Lower lobe of right lung (tissue), 2 donors: Measurements from ENCODE around the gene FMO5. TPM values are rescaled to one million over a fixed set of nuclear protein-coding genes. Genes with fewer than 3 reads are reported as not detected.

Experiments used
- ATAC-seq, 2 donors: fragments of 200-7000 bp; cut with Tn5 transposase; one replicate each; pipeline ENCODE4 v1.9.1; 2020 to 2022; ENCODE audit warnings: mild to moderate bottlenecking in 2 of 2, moderate library complexity in 2 of 2
- DNase-seq: peaks from one replicate; pipeline ENCODE4 v3.0.0-alpha.2; 2020
- H3K27ac ChIP-seq: fragments of 200-600 bp; one replicate; pipeline ENCODE4 v1.8.0; 2022
- H3K27me3 ChIP-seq: fragments of 200-600 bp; one replicate; pipeline ENCODE4 v1.8.0; 2022; ENCODE audit warnings: low read depth
- H3K36me3 ChIP-seq: fragments of 200-600 bp; one replicate; pipeline ENCODE4 v1.8.0; 2022; ENCODE audit warnings: mild to moderate bottlenecking
- H3K4me1 ChIP-seq: fragments of 200-600 bp; one replicate; pipeline ENCODE4 v1.8.0; 2022
- H3K4me3 ChIP-seq: fragments of 200-600 bp; one replicate; pipeline ENCODE4 v1.8.0; 2022; ENCODE audit warnings: mild to moderate bottlenecking
- H3K9me3 ChIP-seq: fragments of 200-600 bp; one replicate; pipeline ENCODE4 v1.8.0; 2022
- intact Hi-C: fragments of 100-400 bp; cut with DNase I; formaldehyde crosslinking; loops from one replicate; pipeline ENCODE4 v1.11.0; 2022
- total RNA-seq: library from RNA; stranded (reverse); fragmentation: NEBNext Ultra II Directional; extraction: Animal tissue kit (Norgen Biotek cat#: 25700); gene quantifications from one replicate; pipeline ENCODE4 v1.2.1, GENCODE V29; 2021
- TF ChIP-seq, protein P1 (sequence below): fragments of 200-600 bp; IDR thresholded peaks from one replicate; pipeline ENCODE4 v1.8.0; 2022; ENCODE audit warnings: antibody characterized with exemption, mild to moderate bottlenecking
- donor health status: DM: no; HTN: yes; CAD: no; lungs with severe emphysema.

The FMO5 gene
- total RNA-seq, 1 donor from 2014 or later, result 106 TPM

DNA sequence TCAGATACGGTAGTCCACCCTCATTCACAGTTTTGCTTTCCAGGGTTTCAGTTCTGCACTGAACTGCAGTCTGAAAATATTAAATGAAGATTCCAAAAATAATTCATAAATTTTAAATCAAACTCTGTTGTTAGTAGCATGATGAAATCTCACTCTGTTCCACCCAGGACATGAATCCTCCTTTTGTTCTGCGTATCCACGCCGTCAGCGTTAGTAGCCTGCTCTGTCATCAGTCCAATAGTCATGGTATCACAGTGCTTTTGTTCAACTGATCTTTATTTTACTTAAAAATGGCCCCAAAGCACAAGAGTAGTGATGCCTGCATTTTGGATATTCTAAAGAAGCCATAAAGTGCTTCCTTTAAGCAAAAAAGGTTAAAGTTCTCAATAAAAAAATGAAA lies 41.2 kb upstream of the FMO5 start:
- TF ChIP-seq, protein P1, sequence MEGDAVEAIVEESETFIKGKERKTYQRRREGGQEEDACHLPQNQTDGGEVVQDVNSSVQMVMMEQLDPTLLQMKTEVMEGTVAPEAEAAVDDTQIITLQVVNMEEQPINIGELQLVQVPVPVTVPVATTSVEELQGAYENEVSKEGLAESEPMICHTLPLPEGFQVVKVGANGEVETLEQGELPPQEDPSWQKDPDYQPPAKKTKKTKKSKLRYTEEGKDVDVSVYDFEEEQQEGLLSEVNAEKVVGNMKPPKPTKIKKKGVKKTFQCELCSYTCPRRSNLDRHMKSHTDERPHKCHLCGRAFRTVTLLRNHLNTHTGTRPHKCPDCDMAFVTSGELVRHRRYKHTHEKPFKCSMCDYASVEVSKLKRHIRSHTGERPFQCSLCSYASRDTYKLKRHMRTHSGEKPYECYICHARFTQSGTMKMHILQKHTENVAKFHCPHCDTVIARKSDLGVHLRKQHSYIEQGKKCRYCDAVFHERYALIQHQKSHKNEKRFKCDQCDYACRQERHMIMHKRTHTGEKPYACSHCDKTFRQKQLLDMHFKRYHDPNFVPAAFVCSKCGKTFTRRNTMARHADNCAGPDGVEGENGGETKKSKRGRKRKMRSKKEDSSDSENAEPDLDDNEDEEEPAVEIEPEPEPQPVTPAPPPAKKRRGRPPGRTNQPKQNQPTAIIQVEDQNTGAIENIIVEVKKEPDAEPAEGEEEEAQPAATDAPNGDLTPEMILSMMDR, result no peak
- Histone ChIP-seq H3K9me3 (no peaks in the 10 kb centered on the region), H3K27me3 (no peaks in the 10 kb centered on the region), H3K4me1 (no peaks in the 10 kb centered on the region), H3K4me3 (no peak overlapping the region), H3K27ac (no peak overlapping the region), H3K36me3 (peaks cover 78% of the 10 kb centered on the region)
- DNase-seq (no peak), ATAC-seq (no peak)
- intact Hi-C loops, result no loop called here

DNA sequence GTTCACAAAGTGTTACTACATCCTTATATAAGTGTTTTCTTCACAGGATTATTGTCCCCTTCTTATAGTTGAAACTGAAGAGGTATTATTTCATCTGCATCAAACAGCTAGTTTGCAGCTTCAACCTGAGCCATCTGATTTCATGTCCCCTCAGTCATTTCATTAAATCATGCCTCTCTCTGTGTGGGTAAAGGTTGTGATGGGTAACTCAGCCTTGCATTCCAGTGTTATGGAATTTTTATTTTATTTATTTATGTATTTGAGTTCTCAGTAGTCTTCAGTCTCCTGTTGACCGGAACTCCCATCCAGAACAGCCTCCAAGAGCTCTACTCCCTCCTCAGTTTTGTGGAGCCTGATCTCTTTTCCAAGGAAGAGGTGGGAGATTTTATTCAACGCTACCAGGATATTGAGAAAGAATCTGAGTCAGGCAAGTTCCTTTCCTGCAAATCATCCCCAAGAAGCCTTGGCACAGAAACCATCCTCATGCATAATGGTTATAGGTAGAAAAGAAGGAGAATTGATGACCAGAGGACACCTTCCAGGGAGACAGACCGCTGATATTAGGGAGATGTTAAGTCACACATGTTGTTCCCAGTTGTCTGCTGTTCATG lies 39.1 kb upstream of the FMO5 start:
- H3K27me3 ChIP-seq, result no peaks in the 10 kb centered on the region
- no peaks in the 10 kb centered on the region for H3K9me3 ChIP-seq
- no peaks in the 10 kb centered on the region for H3K4me1 ChIP-seq
- DNase-seq, result no peak
- no peak overlapping the region for H3K27ac ChIP-seq
- TF ChIP-seq, protein P1, result no peak
- H3K36me3 ChIP-seq, result peaks cover 80% of the 10 kb centered on the region
- intact Hi-C loops, result no loop called here
- H3K4me3 ChIP-seq, result no peak overlapping the region
- ATAC-seq, result no peak

DNA sequence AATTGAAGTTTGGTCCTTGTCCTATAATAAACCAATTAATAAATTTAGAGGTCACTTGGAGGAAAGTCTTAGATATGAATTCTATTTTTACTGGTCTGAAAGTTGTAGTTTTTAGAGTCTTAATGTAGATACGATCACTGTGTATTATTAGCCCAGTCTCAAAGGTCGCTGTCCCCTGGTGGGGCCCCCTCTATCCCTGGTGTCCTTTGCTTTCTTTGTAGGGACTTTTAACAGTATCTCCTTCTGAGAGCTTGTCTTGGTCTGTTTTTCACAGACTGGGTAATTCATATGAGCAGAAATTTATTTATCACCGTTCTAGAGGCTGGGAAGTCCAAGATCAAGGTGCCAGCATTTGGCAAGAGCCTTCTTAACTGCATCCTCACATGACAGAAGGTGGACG lies 35.8 kb upstream of the FMO5 start:
- no peak overlapping the region for H3K4me3 ChIP-seq
- ATAC-seq, result no peak
- H3K36me3 ChIP-seq, result peaks cover 64% of the 10 kb centered on the region

DNA sequence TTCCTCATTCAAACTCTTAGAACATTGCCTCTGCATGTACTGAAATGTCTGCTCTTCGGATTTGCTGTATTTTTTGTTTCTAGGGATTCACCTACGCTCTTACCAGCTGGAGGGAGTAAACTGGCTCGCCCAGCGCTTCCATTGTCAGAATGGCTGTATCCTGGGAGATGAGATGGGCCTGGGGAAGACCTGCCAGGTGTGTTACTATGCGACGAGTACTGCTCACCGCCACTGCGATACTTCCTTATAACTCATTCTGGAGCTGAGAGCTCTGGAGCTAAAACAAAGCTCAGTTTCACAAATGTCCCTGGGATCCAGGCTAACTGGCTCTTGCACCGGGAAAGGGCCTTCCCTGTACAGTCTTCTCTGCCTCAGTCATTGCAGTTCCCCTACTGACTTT lies 27.4 kb upstream of the FMO5 start:
- H3K36me3 ChIP-seq, result peaks cover 19% of the 10 kb centered on the region
- no peaks in the 10 kb centered on the region for H3K9me3 ChIP-seq
- H3K4me3 ChIP-seq, result no peak overlapping the region
- TF ChIP-seq, protein P1, result no peak
- DNase-seq (no peak), ATAC-seq (no peak)
- H3K4me1 ChIP-seq, result no peaks in the 10 kb centered on the region
- no peaks in the 10 kb centered on the region for H3K27me3 ChIP-seq
- intact Hi-C loops, result no loop called here
- no peak overlapping the region for H3K27ac ChIP-seq

More for the DNA sequence above, 35.8 kb upstream of the FMO5 start:
- no peak for DNase-seq
- intact Hi-C loops, result no loop called here
- H3K9me3 ChIP-seq, result no peaks in the 10 kb centered on the region
- H3K27me3 ChIP-seq, result no peaks in the 10 kb centered on the region
- TF ChIP-seq, protein P1, result no peak
- H3K27ac ChIP-seq, result no peak overlapping the region
- H3K4me1 ChIP-seq, result no peaks in the 10 kb centered on the region

DNA sequence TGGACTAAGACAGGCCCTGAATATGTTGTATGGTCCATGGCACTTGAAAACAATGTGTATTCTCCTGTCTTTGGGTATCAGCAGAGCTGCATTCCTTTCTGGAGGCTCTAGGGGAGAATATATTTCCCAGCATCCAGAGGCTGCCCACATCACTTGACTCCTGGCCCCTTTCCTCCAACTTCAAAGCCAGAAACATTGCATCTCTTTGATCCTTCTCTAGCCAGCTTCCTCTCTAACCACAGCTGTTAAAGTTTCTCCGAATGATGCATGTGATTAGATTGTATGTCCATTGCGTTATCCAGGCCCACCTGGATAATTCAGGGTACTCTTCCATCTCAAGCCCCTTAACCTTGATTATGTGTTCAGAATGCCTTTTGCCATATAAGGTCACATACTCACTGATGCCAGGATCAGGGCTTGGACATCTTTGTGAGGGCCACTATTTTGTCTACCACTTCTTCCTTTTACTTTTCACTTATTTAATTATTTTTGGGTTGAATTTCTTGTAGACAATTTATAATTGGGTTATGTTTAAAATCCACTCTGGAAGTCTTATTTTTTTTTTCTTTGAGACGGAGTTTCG lies 22.6 kb upstream of the FMO5 start:
- H3K4me1 ChIP-seq, result peaks cover 20% of the 10 kb centered on the region
- peaks cover 2% of the 10 kb centered on the region for H3K36me3 ChIP-seq
- no peaks in the 10 kb centered on the region for H3K9me3 ChIP-seq
- intact Hi-C loops, result loop anchor here (10.0 kb wide), 1 partner anchor 73 kb away; the partner anchor contains the start of gene PRKAB2
- DNase-seq, result no peak
- no peak overlapping the region for H3K27ac ChIP-seq
- no peak overlapping the region for H3K4me3 ChIP-seq
- no peak for ATAC-seq
- TF ChIP-seq, protein P1, result no peak
- no peaks in the 10 kb centered on the region for H3K27me3 ChIP-seq
